Neural crest cell (in vitro differentiated cells): Measurements from ENCODE around the gene FAM83E. TPM values are rescaled to one million over a fixed set of nuclear protein-coding genes. Genes with fewer than 3 reads are reported as not detected.
"Not testable (repeated sequence)": the region's sequence is repeated elsewhere in the genome, so short reads cannot be mapped to it uniquely, and the experiment has no call there.

Source experiments
- DNase-seq: peaks from one replicate; pipeline ENCODE4 v3.0.0; 2021; ENCODE audit warnings: low read depth, mixed read lengths, low spot score
- H3K27ac Mint-ChIP-seq: one replicate; pipeline ENCODE4 v1.8.0; 2021; ENCODE audit warnings: mild to moderate bottlenecking, mixed read lengths; ENCODE audit not compliant: unreplicated experiment
- H3K27me3 Mint-ChIP-seq: 2 replicates; pipeline ENCODE4 v1.8.0; 2021; ENCODE audit warnings: low read depth, mild to moderate bottlenecking, mixed read lengths
- H3K36me3 Mint-ChIP-seq: 2 replicates; pipeline ENCODE4 v1.8.0; 2021; ENCODE audit warnings: low read depth, mild to moderate bottlenecking, mixed read lengths
- H3K4me1 Mint-ChIP-seq: 2 replicates; pipeline ENCODE4 v1.8.0; 2021; ENCODE audit warnings: mixed read lengths
- H3K4me3 Mint-ChIP-seq: one replicate; pipeline ENCODE4 v1.8.0; 2021; ENCODE audit warnings: mild to moderate bottlenecking, mixed read lengths
- H3K9me3 Mint-ChIP-seq: 2 replicates; pipeline ENCODE4 v1.8.0; 2021; ENCODE audit warnings: mixed read lengths
- CTCF ChIP-seq: fragments of 200-600 bp; sonication (generic); conservative IDR thresholded peaks from 2 replicates; pipeline ENCODE4 v1.5.0; 2021; ENCODE audit warnings: antibody characterized with exemption, mild to moderate bottlenecking
- total RNA-seq: library from RNA; stranded (reverse); gene quantifications from 2 replicates; pipeline ENCODE4 v1.2.1, GENCODE V29; 2021

The FAM83E gene
- total RNA-seq, 1 donor from 2014 or later, result 6.1 TPM

GRCh38 chr19:48633148-48634035, 18.5 kb upstream of the FAM83E start:
- TF ChIP-seq CTCF, result no peak
- H3K36me3 Mint-ChIP-seq, result peaks cover 1% of the 10 kb centered on the region
- peaks cover 50% of the 10 kb centered on the region for H3K4me1 Mint-ChIP-seq
- H3K27ac Mint-ChIP-seq, result no peak overlapping the region
- peaks cover 47% of the 10 kb centered on the region for H3K27me3 Mint-ChIP-seq
- H3K9me3 Mint-ChIP-seq, result peaks cover 2% of the 10 kb centered on the region
- DNase-seq, result no peak
- no peak overlapping the region for H3K4me3 Mint-ChIP-seq

- H3K4me3 Mint-ChIP-seq, result peak overlapping the region; percentile 65
- peaks cover 44% of the 10 kb centered on the region for H3K4me1 Mint-ChIP-seq
- no peak overlapping the region for H3K27ac Mint-ChIP-seq
Measured at GRCh38 chr19:48632692-48633147, 17.8 kb upstream of the FAM83E start.

GRCh38 chr19:48632286-48632685, 17.4 kb upstream of the FAM83E start:
- Mint-ChIP-seq H3K4me3 (peak overlapping the region; percentile 86), H3K4me1 (peaks cover 40% of the 10 kb centered on the region), H3K27me3 (peaks cover 39% of the 10 kb centered on the region)
- H3K9me3 Mint-ChIP-seq, H3K27ac Mint-ChIP-seq, DNase-seq, H3K36me3 Mint-ChIP-seq: not testable (repeated sequence)

More at GRCh38 chr19:48632692-48633147, 17.8 kb upstream of the FAM83E start:
- no peak for DNase-seq
- peaks cover 43% of the 10 kb centered on the region for H3K27me3 Mint-ChIP-seq
- no peaks in the 10 kb centered on the region for H3K36me3 Mint-ChIP-seq
- H3K9me3 Mint-ChIP-seq, result no peaks in the 10 kb centered on the region
- TF ChIP-seq CTCF, result no peak

GRCh38 chr19:48631225-48631624, 16.3 kb upstream of the FAM83E start:
- no peak for DNase-seq
- peaks cover 30% of the 10 kb centered on the region for H3K27me3 Mint-ChIP-seq
- H3K4me1 Mint-ChIP-seq, result peaks cover 39% of the 10 kb centered on the region
- H3K4me3 Mint-ChIP-seq, result peak overlapping the region; percentile 86
- no peaks in the 10 kb centered on the region for H3K9me3 Mint-ChIP-seq
- TF ChIP-seq CTCF, result no peak
- no peak overlapping the region for H3K27ac Mint-ChIP-seq
- H3K36me3 Mint-ChIP-seq, result no peaks in the 10 kb centered on the region

- Mint-ChIP-seq H3K27me3 (peaks cover 25% of the 10 kb centered on the region), H3K4me1 (peaks cover 36% of the 10 kb centered on the region), H3K4me3 (peak overlapping the region; percentile 86)
Measured at GRCh38 chr19:48630296-48631063, 15.6 kb upstream of the FAM83E start.

More at GRCh38 chr19:48630296-48631063, 15.6 kb upstream of the FAM83E start:
- DNase-seq, result no peak
- H3K9me3 Mint-ChIP-seq, result no peaks in the 10 kb centered on the region
- no peaks in the 10 kb centered on the region for H3K36me3 Mint-ChIP-seq
- no peak for TF ChIP-seq CTCF
- H3K27ac Mint-ChIP-seq, result peak overlapping the region; percentile 87
